GM21737 (cell line): ENCODE data around the gene WNT3.
"Not testable (repeated sequence)": the region's sequence is repeated elsewhere in the genome, so short reads cannot be mapped to it uniquely, and the experiment has no call there.

ENCODE experiments used
- ATAC-seq: cut with Tn5 transposase; IDR thresholded peaks from one replicate; pipeline ENCODE4 v1.9.1; 2021; ENCODE audit warnings: mild to moderate bottlenecking, moderate library complexity; ENCODE audit not compliant: unreplicated experiment

Gene WNT3

GRCh38 chr17:46788300-46788699 lies 30.2 kb downstream of the WNT3 start:
- no peak for ATAC-seq

DNA sequence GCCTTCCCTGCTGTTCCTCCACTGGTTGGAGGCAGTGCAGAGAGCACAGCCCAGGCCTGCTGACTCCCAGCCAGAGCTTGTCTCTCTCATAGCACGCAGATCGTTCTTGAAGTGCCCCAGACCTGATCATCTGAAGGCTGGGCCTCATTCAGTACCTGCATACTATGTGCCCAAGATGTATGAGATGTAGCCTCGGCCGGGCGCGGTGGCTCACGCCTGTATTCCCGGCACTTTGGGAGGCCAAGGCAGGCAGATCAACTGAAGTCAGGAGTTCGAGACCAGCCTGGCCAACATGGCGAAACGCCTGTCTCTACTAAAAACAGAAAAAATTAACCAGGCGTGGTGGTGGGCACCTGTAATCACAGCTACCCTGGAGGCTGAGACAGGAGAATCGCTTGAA lies 31.0 kb downstream of the WNT3 start:
- ATAC-seq, result no peak

DNA sequence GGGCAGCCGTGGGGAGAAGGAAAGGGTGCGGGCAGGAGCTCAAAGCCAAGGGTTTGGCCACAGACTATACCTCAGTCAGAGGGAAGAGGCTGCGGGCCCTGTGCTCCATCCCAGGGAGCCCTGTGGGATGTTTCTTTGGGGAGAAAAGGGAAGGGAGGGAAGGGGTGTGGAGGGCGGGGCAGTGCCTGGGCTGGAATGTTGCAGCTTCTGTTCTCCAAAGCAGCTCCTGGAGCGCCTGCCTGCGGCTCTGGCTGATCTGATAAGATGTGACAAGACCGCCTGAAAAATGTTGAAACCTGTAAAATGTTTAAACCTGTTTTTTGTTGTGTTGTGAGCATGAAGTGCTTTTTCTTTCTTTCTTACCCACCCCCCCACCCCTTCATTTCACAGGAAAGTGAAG lies 32.8 kb downstream of the WNT3 start:
- ATAC-seq, result no peak

DNA sequence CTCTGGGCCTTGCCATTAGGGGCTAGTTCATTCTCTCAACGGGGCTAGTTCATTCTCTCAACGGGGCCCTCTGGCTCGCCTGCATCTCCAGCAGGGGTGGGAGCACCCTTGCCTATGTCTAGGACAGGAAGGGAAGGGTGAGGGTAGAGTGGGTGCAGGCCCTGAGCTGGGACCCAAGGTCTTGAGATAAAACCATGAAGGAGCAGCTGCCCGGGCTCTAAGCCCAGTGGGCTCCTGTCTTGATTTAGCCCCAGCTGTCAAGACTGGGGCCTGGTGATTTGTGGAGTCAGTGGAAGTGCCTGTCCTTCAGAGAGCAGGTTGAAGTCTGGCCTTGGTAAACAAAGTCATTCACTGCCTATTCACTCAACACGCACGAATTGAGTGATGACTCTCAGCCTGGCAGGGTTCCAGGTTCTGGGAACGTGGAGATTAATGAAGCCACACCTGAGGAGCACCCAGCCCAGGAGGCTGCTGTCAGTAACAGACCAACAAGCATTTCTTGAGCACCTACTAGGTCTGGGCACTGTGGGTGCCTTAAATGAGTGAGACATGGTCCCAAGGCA lies 35.4 kb downstream of the WNT3 start:
- ATAC-seq, result no peak

DNA sequence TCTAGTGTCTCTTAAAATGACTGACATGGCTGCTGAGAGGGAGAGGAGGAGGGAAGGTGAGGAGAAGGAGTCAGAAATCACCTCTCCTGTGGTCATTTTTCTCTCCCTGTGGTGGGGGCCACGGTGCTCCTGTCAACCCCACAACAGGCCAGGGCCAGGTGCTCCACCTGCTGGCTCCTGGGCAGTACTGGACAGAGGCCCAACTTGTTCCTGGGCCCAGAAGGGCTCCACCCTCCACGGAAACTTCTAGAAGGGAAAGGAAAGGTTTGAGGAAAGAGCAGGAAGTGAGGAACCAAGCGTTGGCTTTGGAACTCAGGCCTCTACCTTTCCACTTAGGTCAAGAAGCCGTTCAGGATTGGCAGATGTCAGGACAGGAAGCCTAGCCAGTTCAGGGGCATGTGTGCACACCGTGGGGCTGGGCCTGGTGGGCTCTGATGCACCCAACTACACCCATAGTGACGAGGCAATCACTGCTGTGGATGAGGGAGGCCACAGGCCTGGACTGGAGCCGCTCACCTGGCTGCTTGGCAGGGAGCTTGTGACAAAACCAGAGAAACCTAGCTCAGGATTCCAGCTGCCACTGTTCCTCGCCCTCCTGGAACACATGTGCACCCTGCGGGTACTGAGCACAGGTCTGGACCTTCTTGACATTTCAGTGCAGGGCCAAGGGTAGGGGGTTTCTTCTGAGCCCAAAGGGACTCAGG lies 36.1 kb downstream of the WNT3 start:
- no peak for ATAC-seq

GRCh38 chr17:46780003-46780373 lies 38.5 kb downstream of the WNT3 start:
- no peak for ATAC-seq

DNA sequence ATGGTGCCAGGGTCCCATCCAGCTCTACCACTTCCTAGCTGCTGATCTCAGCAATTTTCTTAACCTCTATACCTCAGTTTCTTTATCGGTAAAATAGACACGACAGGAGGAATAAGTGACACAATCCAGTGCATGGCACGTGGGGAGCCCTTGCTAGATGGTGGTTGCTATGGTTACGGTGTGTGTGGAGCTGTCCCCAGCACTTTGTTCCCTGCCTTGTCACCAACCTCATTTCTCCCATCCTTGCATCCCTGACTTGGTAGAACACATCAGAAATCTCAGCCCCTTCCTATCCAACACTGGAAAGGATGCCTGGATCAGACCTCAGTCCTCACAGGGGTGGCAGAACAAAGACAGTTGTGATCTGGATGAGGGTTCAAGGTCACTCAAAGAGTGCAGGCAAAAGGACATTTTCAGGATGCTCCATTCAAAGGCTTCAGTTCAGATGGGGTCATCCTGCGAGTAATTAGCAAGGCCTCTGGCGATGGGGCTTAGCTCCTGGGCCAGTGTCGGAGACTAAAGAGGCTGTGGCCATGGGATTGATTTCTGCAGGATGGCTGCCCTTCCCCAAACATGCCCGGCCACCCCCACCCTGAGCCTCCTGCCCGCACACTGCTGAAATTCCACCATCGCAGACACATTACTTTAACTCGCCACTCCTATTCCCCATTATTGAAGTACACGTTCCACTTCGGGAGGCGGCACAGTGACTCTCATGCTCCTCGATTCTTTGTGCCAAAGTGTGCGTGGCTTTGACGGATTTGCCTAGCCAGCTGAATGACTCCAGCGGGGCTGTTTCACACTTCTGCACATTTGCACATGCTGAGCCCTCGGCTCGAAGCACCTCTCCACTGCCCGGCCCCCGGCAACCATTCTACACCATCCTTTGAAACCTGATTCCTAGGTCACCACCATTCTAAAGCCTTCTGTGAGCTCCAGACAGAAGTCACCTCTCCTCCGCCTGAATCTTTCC lies 40.3 kb downstream of the WNT3 start:
- ATAC-seq, result no peak

GRCh38 chr17:46776298-46777005 lies 42.0 kb downstream of the WNT3 start:
- ATAC-seq, result no peak

- no peak for ATAC-seq
Measured at GRCh38 chr17:46774108-46774737, 44.3 kb downstream of the WNT3 start.

GRCh38 chr17:46773676-46774075 lies 44.8 kb downstream of the WNT3 start:
- ATAC-seq, result no peak

- no peak for ATAC-seq
Measured at GRCh38 chr17:46773221-46773605, 45.3 kb downstream of the WNT3 start.

DNA sequence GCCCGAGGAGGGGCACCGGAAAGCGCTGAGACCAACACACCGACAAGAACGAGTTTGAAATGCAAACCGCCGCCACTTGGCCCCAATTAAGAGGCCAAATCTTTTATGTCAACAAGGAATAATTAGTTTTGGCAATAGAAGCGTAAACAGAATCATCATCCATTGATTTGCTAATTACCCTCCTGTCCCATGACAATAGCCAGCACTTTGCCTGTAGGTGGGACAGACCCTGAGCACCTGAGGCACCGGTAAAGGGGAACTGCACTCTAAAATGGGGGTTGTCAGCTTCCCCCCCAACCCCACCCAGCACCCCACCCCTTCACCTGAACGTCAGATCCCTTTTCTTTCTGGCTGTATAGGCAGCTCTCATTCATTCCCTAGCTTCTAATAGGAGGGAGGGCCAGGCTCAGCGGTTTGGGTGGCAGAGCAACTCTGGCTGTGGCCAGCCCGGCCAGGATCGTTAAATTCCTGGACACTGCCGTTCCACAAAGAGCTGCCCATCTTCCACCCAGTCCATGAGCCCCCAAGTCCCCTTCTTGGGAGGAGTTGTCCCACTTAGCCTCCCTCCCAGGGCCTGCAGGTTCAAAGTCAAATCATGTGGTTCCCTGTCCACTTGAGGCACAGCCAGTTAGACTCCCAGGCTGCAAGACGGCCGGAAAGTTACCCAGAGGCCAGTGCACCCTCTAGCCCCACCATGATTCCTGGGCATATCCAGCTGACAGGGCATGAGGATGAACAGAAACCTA lies 45.8 kb downstream of the WNT3 start:
- ATAC-seq, result no peak

- ATAC-seq, result no peak
Measured at GRCh38 chr17:46771561-46772474, 46.7 kb downstream of the WNT3 start.

DNA sequence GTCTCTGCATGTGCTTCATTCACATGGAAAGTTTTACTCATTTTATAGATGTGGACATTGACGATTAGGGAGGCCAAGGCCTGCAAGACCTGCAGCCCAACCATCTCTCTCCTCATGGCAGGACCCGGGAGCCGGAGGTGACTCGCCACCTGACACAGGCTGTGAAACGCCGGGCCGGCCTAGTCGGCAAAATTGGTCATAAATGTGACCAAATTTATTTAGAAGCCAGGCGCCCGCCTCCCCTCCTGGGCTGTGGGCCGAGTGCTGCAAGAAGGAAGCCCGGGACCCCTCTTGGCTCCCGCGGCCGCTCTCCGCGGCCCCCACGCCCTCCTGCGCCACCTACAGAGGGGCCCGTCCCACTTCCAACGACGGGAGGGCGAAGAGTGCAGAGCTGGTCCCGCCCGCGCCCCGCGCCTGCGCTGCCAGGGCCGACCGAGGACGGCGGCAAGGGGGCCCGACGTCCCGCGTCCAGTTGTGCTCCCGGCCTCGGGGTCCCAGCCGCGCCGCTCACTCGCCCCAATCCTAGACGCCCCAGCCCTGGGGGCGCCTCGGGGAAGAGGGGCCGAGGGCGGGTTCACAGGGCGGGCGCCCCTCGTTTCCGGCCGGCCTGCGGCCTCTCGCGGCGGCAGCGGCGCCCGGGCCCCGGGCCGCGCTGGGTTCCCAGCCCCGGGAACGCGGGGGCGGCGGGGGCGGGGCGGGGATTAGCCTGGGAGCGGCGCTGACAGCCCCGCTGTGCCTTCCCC lies 47.5 kb downstream of the WNT3 start:
- no peak for ATAC-seq

DNA sequence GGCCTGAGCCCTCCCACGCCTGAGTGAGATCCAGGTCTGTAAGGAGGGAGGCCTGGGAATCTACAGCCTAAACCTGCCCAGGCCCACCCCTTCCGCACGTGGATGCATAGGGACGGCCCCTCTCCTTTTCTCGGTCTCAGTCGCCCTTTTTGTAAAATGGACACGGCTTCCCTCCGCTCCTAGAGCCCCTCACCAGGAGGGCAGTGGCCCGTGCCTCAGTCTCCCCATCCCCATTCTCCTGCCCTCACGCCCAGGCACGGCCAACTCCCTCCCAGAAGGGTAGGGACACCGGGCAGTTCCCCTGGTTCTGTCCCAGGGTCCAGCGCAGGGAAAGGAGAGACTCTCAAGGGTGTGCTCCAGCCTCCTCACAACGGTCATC lies 48.1 kb downstream of the WNT3 start:
- no peak for ATAC-seq

DNA sequence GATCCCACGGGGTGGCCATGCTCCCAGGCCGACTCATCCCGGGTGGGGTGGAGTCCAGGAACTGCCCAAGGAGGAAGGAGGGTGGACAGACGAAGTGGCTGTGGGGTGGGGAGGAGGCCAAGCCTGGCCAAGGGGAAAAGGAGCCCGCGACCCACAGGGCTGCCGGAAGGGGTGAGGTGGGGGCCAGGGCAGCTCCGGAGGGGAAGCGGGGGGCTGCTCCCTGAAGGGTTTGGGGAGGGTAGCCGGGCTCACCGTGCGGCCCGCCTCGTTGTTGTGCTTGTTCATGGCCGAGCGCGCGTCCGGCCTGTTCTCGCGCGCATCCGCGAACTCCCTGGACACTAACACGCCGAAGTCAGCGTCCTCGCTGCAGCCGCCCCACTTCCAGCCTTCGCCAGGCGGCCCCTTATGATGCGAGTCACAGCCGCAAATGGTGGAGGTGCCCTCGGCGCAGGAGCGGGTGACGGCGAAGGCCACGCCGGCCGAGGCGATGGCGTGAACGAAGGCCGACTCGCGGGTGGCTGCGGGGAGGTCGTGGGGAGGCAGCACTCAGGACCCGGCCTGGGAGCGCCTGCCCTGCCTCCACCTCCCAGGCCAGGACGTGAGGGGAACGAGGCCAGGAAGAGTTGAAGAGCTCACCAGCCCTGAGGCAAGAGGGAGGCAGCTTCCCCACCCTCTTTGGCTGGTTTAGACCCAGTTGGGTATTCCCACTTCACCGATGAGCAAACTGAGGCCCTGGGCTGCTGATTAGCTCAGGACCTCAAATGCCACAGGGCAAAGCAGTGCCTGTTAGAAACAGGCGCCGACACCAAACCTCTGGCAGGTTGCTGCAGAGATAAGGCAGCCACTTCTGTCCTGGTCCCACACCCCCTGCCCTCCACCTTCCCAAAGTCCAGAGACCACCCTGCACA lies 48.7 kb downstream of the WNT3 start:
- ATAC-seq, result no peak

- ATAC-seq, result not testable (repeated sequence)
Measured at GRCh38 chr17:46768896-46769295, 49.6 kb downstream of the WNT3 start.

- ATAC-seq, result no peak
Measured at GRCh38 chr17:46768540-46768870, 50.0 kb downstream of the WNT3 start.
